Bronchial epithelial cell (primary cell): ENCODE measurements around the gene ADH7. TPM values are rescaled to one million over a fixed set of nuclear protein-coding genes. Genes with fewer than 3 reads are reported as not detected.

Experiments
- DNase-seq: peaks from one replicate; pipeline ENCODE4 v3.0.0-alpha.2; 2010; ENCODE audit warnings: low read depth
- FAIRE-seq: peaks from 2 replicates; lab custom pipeline; 2011; peaks lifted over from hg19 to GRCh38; lab: Jason Lieb, UNC
- H3K27me3 ChIP-seq: 2 replicates; pipeline ENCODE4 v1.5.1; 2011; ENCODE audit warnings: low read length; ENCODE audit not compliant: control insufficient read depth, insufficient read depth
- H3K36me3 ChIP-seq: 2 replicates; pipeline ENCODE4 v1.5.1; 2011; ENCODE audit warnings: low read length; ENCODE audit not compliant: control insufficient read depth, insufficient read depth
- H3K4me3 ChIP-seq: 2 replicates; pipeline ENCODE4 v1.5.1; 2011; ENCODE audit warnings: mild to moderate bottlenecking, low read depth, low read length, control low read depth
- CTCF ChIP-seq: IDR thresholded peaks from 2 replicates; pipeline ENCODE4 v1.5.1; 2011; ENCODE audit warnings: mild to moderate bottlenecking, moderate library complexity, low read length, control low read depth, inconsistent platforms; ENCODE audit not compliant: insufficient read depth, severe bottlenecking
- total RNA-seq: library from RNA; depleted of rRNA; stranded (reverse); fragments of >200 nt; gene quantifications from 2 replicates; pipeline ENCODE4 v1.2.1, GENCODE V29; 2014

Gene ADH7
- 8.4 and 31.2 TPM in 2 replicates for total RNA-seq

GRCh38 chr4:99435154-99435553, at the start of gene ADH7:
Gene ADH7, minus strand, starts transcription at chr4:99435342. Its CDS starts 109 bp downstream, at chr4:99435233.
- FAIRE-seq: no peak
- peak; percentile 75 for DNase-seq
- Histone ChIP-seq H3K4me3 (peak within 1 kb of the TSS; percentile 24), H3K36me3 (no peaks in the 10 kb centered on the region), H3K27me3 (no peaks in the 10 kb centered on the region)
- no peak for TF ChIP-seq CTCF

- no peaks in the 10 kb centered on the region for H3K36me3 ChIP-seq
- DNase-seq (peak; percentile 47), FAIRE-seq (no peak)
- TF ChIP-seq CTCF: no peak
- no peaks in the 10 kb centered on the region for H3K27me3 ChIP-seq
- no peak overlapping the region for H3K4me3 ChIP-seq
Measured at GRCh38 chr4:99483636-99484035, 48.5 kb upstream of the ADH7 start.

GRCh38 chr4:99473131-99473530, 38.0 kb upstream of the ADH7 start:
- DNase-seq (no peak), FAIRE-seq (peak; percentile 68)
- H3K4me3 ChIP-seq: no peak overlapping the region
- no peaks in the 10 kb centered on the region for H3K36me3 ChIP-seq
- TF ChIP-seq CTCF: no peak
- H3K27me3 ChIP-seq: no peaks in the 10 kb centered on the region

GRCh38 chr4:99471896-99472295, 36.8 kb upstream of the ADH7 start:
- no peaks in the 10 kb centered on the region for H3K27me3 ChIP-seq
- FAIRE-seq: no peak
- no peak for DNase-seq
- no peak overlapping the region for H3K4me3 ChIP-seq
- no peak for TF ChIP-seq CTCF
- no peaks in the 10 kb centered on the region for H3K36me3 ChIP-seq

GRCh38 chr4:99471349-99471748, 36.2 kb upstream of the ADH7 start:
- Histone ChIP-seq H3K4me3 (no peak overlapping the region), H3K36me3 (no peaks in the 10 kb centered on the region), H3K27me3 (no peaks in the 10 kb centered on the region)
- FAIRE-seq (no peak), DNase-seq (no peak)
- no peak for TF ChIP-seq CTCF

GRCh38 chr4:99468889-99469288, 33.7 kb upstream of the ADH7 start:
- Histone ChIP-seq H3K36me3 (no peaks in the 10 kb centered on the region), H3K27me3 (no peaks in the 10 kb centered on the region), H3K4me3 (no peak overlapping the region)
- TF ChIP-seq CTCF: no peak
- no peak for DNase-seq
- no peak for FAIRE-seq
